Liver (tissue), 9 donors: ENCODE results near the gene ZC3H7B. TPM values are rescaled to one million over a fixed set of nuclear protein-coding genes. Genes with fewer than 3 reads are reported as not detected.

Source experiments
- DNase-seq: peaks from one replicate; pipeline ENCODE4 v3.0.0-alpha.2; 2017; ENCODE audit warnings: low spot score
- H3K27ac ChIP-seq, 2 donors: one replicate each; pipeline ENCODE4 v1.7.0; 2013; ENCODE audit warnings: inconsistent platforms in 2 of 2, low read length in 2 of 2, control low read depth in 1 of 2, low read depth in 1 of 2, mild to moderate bottlenecking in 1 of 2
- H3K27me3 ChIP-seq, 4 donors: one replicate each; pipeline versions ENCODE4 v1.6.1 to v1.7.0; 2013; ENCODE audit warnings: low read length in 3 of 4, inconsistent platforms in 1 of 4, mild to moderate bottlenecking in 1 of 4, moderate library complexity in 1 of 4; ENCODE audit not compliant: control insufficient read depth in 4 of 4, insufficient read depth in 4 of 4
- H3K36me3 ChIP-seq, 4 donors: one replicate each; pipeline versions ENCODE4 v1.6.1 to v1.7.0; 2013; ENCODE audit warnings: low read length in 3 of 4, mild to moderate bottlenecking in 3 of 4, low read depth in 1 of 4, moderate library complexity in 1 of 4; ENCODE audit not compliant: control insufficient read depth in 4 of 4, insufficient read depth in 3 of 4
- H3K4me1 ChIP-seq, 4 donors: one replicate each; pipeline versions ENCODE4 v1.6.1 to v1.7.0; 2013; ENCODE audit warnings: low read length in 3 of 4, mild to moderate bottlenecking in 3 of 4, moderate library complexity in 1 of 4; ENCODE audit not compliant: control insufficient read depth in 4 of 4, insufficient read depth in 4 of 4
- H3K4me3 ChIP-seq, 3 donors: one replicate each; pipeline versions ENCODE4 v1.6.1 to v1.7.0; 2013; ENCODE audit warnings: low read length in 3 of 3, control low read depth in 1 of 3, low read depth in 1 of 3, mild to moderate bottlenecking in 1 of 3
- H3K9ac ChIP-seq, 2 donors: one replicate each; pipeline ENCODE4 v1.7.0; 2013; ENCODE audit warnings: low read length in 2 of 2, mild to moderate bottlenecking in 2 of 2, moderate library complexity in 2 of 2, control low read depth in 1 of 2, low read depth in 1 of 2
- H3K9me3 ChIP-seq, 4 donors: one replicate each; pipeline versions ENCODE4 v1.6.1 to v1.7.0; 2013; ENCODE audit warnings: low read length in 3 of 4; ENCODE audit not compliant: control insufficient read depth in 4 of 4
- EGR1 ChIP-seq, 2 donors: IDR thresholded peaks; 2 replicates each; pipeline ENCODE4 v1.6.1; 2016 to 2018; ENCODE audit warnings: antibody characterized with exemption in 2 of 2, low read depth in 2 of 2
- FOXA1 ChIP-seq: IDR thresholded peaks from 2 replicates; pipeline ENCODE4 v1.6.1; 2016; ENCODE audit warnings: antibody characterized with exemption
- FOXA2 ChIP-seq: IDR thresholded peaks from 2 replicates; pipeline ENCODE4 v1.6.1; 2016; ENCODE audit warnings: antibody characterized with exemption
- GABPA ChIP-seq, 2 donors: IDR thresholded peaks in 1 of 2; conservative IDR thresholded peaks in 1 of 2; 2 replicates each; pipeline ENCODE4 v1.6.1; 2016; ENCODE audit warnings: antibody characterized with exemption in 2 of 2, mild to moderate bottlenecking in 1 of 2, moderate library complexity in 1 of 2
- HNF4A ChIP-seq, 2 donors: conservative IDR thresholded peaks; 2 replicates each; pipeline ENCODE4 v1.6.1; 2016; ENCODE audit warnings: antibody characterized with exemption in 2 of 2, mild to moderate bottlenecking in 2 of 2
- HNF4G ChIP-seq: IDR thresholded peaks from 2 replicates; pipeline ENCODE4 v1.6.1; 2016; ENCODE audit warnings: antibody characterized with exemption
- JUND ChIP-seq, 2 donors: IDR thresholded peaks; 2 replicates each; pipeline ENCODE4 v1.6.1; 2016; ENCODE audit warnings: antibody characterized with exemption in 2 of 2
- NR2F2 ChIP-seq: IDR thresholded peaks from 2 replicates; pipeline ENCODE4 v1.6.1; 2016; ENCODE audit warnings: antibody characterized with exemption
- RAD21 ChIP-seq, 2 donors: IDR thresholded peaks; 2 replicates each; pipeline ENCODE4 v1.6.1; 2016; ENCODE audit warnings: antibody characterized with exemption in 2 of 2, mild to moderate bottlenecking in 2 of 2
- RXRA ChIP-seq, 2 donors: IDR thresholded peaks; 2 replicates each; pipeline ENCODE4 v1.6.1; 2017 to 2018; ENCODE audit warnings: antibody characterized with exemption in 2 of 2, mild to moderate bottlenecking in 1 of 2
- SP1 ChIP-seq: IDR thresholded peaks from 2 replicates; pipeline ENCODE4 v1.6.1; 2018; ENCODE audit warnings: antibody characterized with exemption, mild to moderate bottlenecking
- TAF1 ChIP-seq: conservative IDR thresholded peaks from 2 replicates; pipeline ENCODE4 v1.6.1; 2016; ENCODE audit warnings: antibody characterized with exemption, mild to moderate bottlenecking
- YY1 ChIP-seq: IDR thresholded peaks from 2 replicates; pipeline ENCODE4 v1.6.1; 2016; ENCODE audit warnings: antibody characterized with exemption, mild to moderate bottlenecking
- WGBS: extraction: QIAGEN DNeasy Blood & Tissue Kit; methylation state at CpG from one replicate; pipeline ENCODE4 v1.1.7; 2013; 5-methylcytosine and 5-hydroxymethylcytosine counted together
- polyA plus RNA-seq, 2 donors: library from polyadenylated mRNA; stranded (reverse) in 1 of 2; unstranded in 1 of 2; fragments of 200-250 nt in 1 of 2; fragments of >200 nt in 1 of 2; fragmentation: Nextera tagmentation in 1 of 2; extraction: Ambion mirVana in 1 of 2; gene quantifications; one replicate each; pipeline versions ENCODE4 v1.2.1 to v1.2.3, GENCODE V29; 2013 to 2015
- total RNA-seq, 2 donors: library from RNA; depleted of rRNA; stranded (reverse); fragments of >200 nt; gene quantifications; one replicate each; pipeline ENCODE4 v1.2.3, GENCODE V29; 2014
- TF ChIP-seq, protein P1 (sequence below): IDR thresholded peaks from 2 replicates; pipeline ENCODE4 v1.6.1; 2016; ENCODE audit warnings: antibody characterized with exemption
- TF ChIP-seq, protein P2 (sequence below): IDR thresholded peaks from 2 replicates; pipeline ENCODE4 v1.6.1; 2016; ENCODE audit warnings: antibody characterized with exemption
- TF ChIP-seq, protein P3 (sequence below): fragments of 150-350 bp; IDR thresholded peaks from 2 replicates; pipeline ENCODE4 v1.5.1; 2017; ENCODE audit warnings: improper control_type of control experiment, low read depth, low read length; ENCODE audit not compliant: missing input control
- TF ChIP-seq, protein P4 (sequence below): IDR thresholded peaks from 2 replicates; pipeline ENCODE4 v1.6.1; 2016; ENCODE audit warnings: antibody characterized with exemption
- TF ChIP-seq, protein P5 (sequence below): IDR thresholded peaks from 2 replicates; pipeline ENCODE4 v1.6.1; 2016; ENCODE audit warnings: antibody characterized with exemption, mild to moderate bottlenecking
- donor health status: healthy.
- donor health status: healthy.
- donor health status: healthy.
- donor health status: healthy.
- donor health status: healthy.

The ZC3H7B gene
- total and polyA plus RNA-seq, 4 donors: 6.6 to 50.2 (median 26.1) TPM

DNA sequence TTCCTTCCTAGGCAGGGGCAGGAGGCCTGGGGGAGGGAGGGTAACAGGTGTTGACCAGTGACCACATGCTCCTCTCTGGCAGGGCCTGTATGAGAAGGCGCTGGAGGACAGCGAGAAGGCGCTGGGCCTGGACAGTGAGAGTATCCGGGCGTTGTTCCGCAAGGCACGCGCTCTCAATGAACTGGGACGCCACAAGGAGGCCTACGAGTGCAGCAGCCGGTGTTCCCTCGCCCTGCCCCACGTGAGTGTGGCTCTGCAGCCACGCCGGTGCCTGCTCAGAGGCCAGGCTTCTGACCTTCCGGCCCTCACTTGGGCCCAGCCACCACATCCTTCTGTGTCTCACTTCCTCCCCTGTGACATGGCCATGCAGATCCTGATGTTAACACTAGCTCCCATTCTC is 25.8 kb downstream of the ZC3H7B start:
- Histone ChIP-seq H3K9me3 (no peaks in the 10 kb centered on the region), H3K27me3 (no peaks in the 10 kb centered on the region), H3K9ac (no peak overlapping the region), H3K4me1 (no peaks in the 10 kb centered on the region), H3K36me3 (peaks cover 9 to 71% (median 36%) of the 10 kb centered on the region in 4 donors), H3K27ac (no peak overlapping the region), H3K4me3 (no peak overlapping the region)
- TF ChIP-seq, protein P1, sequence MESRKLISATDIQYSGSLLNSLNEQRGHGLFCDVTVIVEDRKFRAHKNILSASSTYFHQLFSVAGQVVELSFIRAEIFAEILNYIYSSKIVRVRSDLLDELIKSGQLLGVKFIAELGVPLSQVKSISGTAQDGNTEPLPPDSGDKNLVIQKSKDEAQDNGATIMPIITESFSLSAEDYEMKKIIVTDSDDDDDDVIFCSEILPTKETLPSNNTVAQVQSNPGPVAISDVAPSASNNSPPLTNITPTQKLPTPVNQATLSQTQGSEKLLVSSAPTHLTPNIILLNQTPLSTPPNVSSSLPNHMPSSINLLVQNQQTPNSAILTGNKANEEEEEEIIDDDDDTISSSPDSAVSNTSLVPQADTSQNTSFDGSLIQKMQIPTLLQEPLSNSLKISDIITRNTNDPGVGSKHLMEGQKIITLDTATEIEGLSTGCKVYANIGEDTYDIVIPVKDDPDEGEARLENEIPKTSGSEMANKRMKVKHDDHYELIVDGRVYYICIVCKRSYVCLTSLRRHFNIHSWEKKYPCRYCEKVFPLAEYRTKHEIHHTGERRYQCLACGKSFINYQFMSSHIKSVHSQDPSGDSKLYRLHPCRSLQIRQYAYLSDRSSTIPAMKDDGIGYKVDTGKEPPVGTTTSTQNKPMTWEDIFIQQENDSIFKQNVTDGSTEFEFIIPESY: no peak
- no peak for TF ChIP-seq NR2F2
- TF ChIP-seq, protein P2, sequence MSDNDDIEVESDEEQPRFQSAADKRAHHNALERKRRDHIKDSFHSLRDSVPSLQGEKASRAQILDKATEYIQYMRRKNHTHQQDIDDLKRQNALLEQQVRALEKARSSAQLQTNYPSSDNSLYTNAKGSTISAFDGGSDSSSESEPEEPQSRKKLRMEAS: peak; percentile 77
- no peak for TF ChIP-seq EGR1 (IDR thresholded peaks at IDR 0.05; ENCODE audit: low read depth in 2 of 2)
- TF ChIP-seq, protein P3, sequence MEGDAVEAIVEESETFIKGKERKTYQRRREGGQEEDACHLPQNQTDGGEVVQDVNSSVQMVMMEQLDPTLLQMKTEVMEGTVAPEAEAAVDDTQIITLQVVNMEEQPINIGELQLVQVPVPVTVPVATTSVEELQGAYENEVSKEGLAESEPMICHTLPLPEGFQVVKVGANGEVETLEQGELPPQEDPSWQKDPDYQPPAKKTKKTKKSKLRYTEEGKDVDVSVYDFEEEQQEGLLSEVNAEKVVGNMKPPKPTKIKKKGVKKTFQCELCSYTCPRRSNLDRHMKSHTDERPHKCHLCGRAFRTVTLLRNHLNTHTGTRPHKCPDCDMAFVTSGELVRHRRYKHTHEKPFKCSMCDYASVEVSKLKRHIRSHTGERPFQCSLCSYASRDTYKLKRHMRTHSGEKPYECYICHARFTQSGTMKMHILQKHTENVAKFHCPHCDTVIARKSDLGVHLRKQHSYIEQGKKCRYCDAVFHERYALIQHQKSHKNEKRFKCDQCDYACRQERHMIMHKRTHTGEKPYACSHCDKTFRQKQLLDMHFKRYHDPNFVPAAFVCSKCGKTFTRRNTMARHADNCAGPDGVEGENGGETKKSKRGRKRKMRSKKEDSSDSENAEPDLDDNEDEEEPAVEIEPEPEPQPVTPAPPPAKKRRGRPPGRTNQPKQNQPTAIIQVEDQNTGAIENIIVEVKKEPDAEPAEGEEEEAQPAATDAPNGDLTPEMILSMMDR: peak; percentile 15
- TF ChIP-seq SP1: no peak
- no peak for TF ChIP-seq HNF4A (conservative IDR thresholded peaks at IDR 0.05)
- no peak for TF ChIP-seq GABPA (IDR thresholded peaks at IDR 0.05 in 1 of 2, conservative IDR thresholded peaks at IDR 0.05 in 1 of 2)
- TF ChIP-seq FOXA2: no peak
- TF ChIP-seq, protein P4, sequence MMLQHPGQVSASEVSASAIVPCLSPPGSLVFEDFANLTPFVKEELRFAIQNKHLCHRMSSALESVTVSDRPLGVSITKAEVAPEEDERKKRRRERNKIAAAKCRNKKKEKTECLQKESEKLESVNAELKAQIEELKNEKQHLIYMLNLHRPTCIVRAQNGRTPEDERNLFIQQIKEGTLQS: no peak
- TF ChIP-seq, protein P5, sequence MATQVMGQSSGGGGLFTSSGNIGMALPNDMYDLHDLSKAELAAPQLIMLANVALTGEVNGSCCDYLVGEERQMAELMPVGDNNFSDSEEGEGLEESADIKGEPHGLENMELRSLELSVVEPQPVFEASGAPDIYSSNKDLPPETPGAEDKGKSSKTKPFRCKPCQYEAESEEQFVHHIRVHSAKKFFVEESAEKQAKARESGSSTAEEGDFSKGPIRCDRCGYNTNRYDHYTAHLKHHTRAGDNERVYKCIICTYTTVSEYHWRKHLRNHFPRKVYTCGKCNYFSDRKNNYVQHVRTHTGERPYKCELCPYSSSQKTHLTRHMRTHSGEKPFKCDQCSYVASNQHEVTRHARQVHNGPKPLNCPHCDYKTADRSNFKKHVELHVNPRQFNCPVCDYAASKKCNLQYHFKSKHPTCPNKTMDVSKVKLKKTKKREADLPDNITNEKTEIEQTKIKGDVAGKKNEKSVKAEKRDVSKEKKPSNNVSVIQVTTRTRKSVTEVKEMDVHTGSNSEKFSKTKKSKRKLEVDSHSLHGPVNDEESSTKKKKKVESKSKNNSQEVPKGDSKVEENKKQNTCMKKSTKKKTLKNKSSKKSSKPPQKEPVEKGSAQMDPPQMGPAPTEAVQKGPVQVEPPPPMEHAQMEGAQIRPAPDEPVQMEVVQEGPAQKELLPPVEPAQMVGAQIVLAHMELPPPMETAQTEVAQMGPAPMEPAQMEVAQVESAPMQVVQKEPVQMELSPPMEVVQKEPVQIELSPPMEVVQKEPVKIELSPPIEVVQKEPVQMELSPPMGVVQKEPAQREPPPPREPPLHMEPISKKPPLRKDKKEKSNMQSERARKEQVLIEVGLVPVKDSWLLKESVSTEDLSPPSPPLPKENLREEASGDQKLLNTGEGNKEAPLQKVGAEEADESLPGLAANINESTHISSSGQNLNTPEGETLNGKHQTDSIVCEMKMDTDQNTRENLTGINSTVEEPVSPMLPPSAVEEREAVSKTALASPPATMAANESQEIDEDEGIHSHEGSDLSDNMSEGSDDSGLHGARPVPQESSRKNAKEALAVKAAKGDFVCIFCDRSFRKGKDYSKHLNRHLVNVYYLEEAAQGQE: no peak
- TF ChIP-seq RXRA (IDR thresholded peaks at IDR 0.05): peak in 1 of 2 donors; percentile 49
- peak in 1 of 2 donors; percentile 49 for TF ChIP-seq RAD21 (IDR thresholded peaks at IDR 0.05)
- no peak for TF ChIP-seq TAF1
- TF ChIP-seq YY1: no peak
- TF ChIP-seq HNF4G: no peak
- TF ChIP-seq JUND (IDR thresholded peaks at IDR 0.05): no peak
- no peak for TF ChIP-seq FOXA1
- 70% methylated on average over 16 of the region's 16 CpGs for WGBS
- no peak for DNase-seq
